GM11168 (cell line): Measurements from ENCODE around the gene TTC7B.

Experiments used
- in situ Hi-C: fragments of 300-500 bp; cut with MboI; formaldehyde crosslinking; loops from one replicate; pipeline ENCODE4 v1.12.0; 2022; ENCODE audit warnings: low sequenced_read_pairs; ENCODE audit not compliant: unreplicated experiment

The TTC7B gene

DNA sequence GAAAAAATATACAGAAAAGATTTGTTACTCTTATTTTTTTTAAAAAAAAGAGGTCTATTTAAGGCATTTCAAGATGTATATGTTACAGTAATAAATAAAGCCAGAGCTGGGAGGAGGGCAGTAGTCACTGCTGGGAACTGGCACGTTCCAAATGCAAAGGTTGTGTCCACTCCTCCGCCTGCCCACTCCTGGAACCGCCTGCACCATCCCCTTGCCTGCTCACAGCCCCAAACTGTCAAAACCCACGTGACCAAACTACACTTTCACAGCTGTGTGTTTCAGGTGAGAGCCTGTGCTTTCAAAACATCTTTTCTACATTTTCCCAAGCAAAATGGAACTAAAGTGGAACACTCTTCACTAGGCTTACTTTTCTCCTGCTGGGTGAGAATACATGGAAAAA lies 160.4 kb downstream of the TTC7B start:
- in situ Hi-C loops, result no loop called here

DNA sequence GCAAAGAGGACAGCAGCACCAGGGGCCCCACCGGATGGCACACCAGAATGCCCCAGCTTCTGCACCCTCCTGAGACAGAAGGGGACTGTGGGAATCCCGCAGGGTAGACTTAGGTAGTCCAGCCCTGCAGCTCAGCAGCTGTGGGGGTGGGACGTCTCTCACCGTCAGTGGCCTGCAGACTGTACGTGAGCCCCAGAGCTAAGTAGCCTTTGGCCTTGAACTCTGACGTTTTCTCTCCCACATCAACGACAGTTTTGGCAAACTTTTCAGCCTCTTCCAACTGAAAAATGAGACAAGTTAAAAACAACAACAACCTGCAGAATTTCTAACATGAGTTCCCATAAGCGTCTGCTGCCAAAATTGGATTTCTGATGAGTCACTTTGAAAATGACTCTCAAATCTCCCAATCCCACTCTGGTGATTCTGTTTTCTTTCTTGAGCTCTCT lies 161.4 kb downstream of the TTC7B start:
- in situ Hi-C loops, result no loop called here

DNA sequence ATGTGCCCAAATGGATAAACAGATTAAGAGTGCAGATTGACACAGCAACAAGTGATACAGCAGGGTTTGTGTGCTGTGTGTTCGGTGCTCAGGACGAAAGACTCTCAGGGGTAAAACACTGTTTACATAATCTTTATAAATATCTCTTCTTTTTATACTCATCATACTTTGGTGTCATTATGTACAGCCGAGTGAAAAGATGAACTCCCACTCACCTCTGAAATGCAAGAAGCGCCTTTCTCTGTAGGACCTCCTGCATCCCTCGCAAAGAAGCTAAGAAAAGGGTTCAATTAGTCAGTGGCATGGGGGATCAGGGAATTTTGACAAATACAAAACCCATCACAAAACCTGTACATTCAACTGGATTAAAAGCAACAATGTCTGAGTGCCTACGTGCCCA lies 163.6 kb downstream of the TTC7B start:
- in situ Hi-C loops, result no loop called here

DNA sequence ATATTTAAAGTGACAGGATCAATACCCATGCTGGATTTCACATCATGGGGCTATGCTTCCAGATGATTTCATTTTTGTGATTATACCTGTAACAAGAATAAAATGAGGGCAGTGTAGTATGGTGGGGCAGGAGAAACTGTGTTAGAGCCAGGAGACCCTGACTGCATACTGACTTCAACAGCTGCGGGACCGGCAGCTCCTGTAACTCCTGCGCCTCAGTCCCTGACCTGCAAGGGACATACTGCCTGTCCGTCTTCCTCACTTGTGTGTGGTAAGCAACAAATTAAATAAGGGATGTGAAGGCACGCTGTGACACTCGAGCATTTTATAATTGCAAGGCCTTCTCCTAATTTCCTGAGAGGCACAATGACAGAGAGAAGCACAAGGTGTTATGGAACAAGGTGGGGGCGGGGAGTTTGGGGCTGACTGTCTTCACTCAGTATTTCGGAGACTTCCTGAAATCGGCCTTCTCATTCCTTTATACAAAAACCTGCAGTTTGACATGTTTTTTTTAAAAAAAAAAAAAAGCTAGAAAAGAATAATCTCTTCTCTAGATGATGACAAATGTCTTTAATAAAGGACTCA lies 164.2 kb downstream of the TTC7B start:
- in situ Hi-C loops, result no loop called here

DNA sequence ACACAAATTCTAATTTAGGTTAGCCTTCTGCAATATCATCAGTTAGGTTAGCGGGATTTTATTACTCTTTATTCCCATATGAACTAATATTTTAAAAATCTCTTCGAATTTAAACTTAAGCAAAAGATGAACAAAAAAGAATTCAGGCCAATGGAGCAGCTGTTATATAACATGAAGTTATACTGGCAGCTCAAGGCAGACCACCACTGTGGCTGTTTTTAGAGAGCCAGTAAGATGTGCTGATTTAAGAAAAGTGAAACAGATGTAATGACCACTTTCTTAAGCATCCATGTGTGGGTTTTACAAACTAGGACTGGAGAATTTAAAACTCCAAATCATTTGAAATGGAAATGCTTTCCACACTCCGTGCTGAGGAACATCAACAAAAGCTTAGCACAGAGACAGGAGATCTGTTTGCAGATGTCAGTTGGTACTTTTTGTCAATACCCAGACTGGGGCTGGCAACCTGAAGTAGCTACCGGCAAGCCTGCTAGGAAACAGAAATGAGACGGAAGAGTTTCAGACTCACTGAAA lies 164.9 kb downstream of the TTC7B start:
- in situ Hi-C loops, result no loop called here

DNA sequence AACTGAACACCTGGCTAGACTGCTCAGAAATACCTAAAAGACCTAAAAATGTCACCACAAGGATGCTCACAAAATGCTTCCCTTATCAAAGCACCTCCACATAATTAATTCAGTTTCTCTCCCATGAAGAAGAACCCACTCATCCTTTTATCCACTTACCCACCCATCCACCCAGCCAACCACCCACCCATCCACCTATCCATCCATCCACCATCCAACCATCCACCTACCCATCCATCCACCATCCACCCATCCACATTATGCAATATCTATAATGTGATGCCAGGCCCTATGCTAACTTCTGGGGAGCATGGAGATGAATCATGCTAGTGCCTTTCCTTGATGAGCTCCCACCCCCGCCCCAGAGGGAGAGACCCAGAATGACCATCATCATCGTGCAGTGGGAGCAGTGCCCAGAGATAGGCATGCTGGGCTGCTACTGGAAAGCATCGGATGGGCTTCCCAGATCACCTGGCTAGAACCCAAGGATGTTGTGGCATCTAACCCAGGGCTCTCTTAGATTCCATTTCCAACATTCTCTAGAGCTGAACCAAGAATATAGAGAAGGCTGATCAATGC lies 166.6 kb downstream of the TTC7B start:
- in situ Hi-C loops, result no loop called here

DNA sequence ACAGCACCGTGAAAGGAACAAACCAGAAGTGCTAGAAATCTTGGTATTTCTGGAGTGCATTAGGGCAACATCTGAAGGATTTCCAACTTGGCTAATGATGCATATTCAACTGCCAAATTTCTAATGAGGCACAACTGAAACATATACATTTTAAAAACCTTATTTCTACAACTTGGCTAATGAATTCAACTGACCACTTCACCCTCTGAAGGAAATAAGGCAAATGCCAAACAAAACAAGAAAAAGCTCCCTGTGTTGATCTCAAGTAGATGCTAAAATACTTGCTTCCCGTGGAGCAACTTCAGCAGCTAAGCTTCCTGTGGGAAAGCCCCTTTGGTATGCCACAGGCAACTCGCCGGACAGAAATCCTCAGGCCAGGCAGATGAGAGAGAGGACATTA lies 167.1 kb downstream of the TTC7B start:
- in situ Hi-C loops, result no loop called here

DNA sequence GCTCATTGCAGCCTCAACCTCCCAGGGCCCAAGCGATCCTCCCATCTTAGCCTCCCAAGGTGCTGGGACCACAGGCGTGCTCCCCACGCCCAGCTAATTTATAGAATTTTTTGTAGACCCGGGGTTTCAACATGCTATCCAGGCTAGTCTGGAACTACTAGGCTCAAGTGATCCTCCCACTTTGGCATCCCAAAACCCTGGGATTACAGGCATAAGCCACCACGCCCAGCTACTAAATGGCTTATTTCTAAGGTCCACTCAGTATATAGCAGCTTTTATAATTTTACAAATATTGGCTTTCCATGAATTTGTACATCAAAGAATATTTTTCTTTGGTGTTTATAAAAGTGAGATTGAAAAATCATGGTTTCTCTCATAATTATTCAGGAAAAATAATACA lies 167.8 kb downstream of the TTC7B start:
- in situ Hi-C loops, result no loop called here

DNA sequence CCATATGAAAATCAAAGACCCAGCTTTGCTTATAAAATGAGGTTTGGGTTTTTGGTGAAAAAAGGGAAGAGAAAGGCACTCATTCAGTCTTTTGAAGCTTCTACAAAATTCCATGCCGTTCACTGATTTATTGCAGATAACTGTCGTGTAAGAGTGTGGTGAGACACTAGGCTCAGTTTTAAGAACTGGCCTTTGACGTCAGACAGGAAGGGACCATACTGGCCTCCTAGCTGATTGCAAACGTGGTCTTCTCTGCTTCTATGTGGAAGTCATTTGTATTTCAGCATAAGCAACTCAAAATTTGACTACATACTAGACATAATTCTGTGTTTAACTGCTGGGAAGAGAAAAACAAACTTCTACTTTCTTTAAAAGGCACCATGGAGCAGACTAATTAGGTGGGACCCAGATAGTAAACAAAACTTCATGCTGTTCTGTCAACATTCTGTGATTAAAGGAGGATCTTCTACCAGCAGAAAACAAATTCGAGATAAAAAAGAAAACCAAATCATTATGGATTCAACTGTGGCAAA lies 168.7 kb downstream of the TTC7B start:
- in situ Hi-C loops, result no loop called here

DNA sequence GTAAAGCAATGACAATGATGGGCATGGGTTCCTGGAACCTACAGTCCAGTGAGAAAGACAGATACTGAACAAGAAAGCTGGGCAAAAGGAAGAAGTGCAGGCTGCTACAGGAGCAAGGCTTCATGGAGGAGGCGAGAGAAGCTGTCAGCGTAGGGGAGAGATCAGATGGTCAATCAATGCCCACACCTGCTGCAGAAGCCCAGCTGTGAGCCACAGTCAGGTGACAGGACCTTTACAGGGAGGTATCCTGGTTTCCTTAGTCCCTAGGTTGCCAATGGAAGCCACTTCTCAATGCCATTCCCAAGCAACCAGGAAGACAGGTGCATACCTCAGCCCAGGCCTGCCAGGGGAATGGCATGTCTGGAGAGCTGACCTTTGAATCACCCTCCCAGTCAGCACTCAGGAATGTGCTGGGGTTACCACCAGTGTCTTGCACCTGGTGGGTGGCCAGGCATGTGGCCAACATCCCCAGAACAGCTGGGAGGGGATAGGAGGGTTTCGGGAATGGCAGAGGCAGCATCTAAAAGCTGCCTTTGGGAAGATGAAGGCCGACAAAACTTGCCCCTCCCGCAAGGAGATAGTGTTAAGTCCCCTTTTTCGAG lies 170.3 kb downstream of the TTC7B start:
- in situ Hi-C loops, result no loop called here

DNA sequence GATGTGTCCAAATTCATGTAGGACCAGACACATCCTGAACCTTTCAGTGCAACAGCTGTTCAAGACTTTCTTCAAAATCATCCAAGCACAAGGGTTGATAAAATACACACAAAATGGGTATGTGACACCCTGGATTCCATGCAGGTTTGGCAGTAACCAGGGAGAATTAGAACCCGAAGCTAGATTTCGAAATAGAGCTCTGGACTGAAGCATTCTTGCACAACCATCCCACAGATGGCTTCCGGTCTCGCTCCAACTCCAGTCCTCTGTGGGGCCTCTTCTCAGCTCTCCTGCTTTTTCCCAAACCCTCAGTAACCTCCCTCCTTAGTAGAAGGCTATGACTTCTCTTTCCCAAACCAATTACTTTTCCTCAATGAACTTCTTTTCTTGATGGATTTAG lies 171.3 kb downstream of the TTC7B start:
- in situ Hi-C loops, result no loop called here

DNA sequence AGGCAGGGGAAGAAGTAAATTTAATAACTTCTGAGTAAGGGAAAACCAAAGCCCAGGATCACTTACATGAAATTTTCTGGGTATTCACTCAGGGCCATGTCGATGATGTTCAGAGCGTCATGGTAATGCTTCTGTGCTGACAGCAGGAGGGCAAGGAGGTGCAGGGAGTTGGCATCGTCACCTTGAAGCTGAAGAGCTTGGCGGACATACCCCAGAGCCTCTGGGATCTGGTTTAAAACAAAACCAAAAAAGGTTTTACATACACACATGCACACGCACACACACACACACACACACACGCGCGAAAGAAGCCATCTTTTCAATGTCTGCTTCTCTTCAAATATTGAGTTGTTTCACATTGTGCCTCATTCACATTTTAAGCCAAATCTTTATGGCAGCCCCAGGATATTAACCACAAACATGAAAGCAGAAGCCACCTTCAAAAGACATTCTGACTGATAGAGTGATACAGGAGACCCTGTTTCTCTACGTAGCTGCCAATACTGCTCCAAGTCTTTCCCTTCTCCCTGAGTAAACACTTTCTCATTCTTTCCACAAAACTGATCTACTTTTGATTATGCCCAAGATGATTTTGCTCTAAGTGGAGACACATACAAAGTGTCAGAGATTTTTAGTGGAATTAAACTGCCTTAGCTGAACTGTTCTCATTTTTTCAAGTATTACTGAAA lies 172.1 kb downstream of the TTC7B start:
- in situ Hi-C loops, result no loop called here

DNA sequence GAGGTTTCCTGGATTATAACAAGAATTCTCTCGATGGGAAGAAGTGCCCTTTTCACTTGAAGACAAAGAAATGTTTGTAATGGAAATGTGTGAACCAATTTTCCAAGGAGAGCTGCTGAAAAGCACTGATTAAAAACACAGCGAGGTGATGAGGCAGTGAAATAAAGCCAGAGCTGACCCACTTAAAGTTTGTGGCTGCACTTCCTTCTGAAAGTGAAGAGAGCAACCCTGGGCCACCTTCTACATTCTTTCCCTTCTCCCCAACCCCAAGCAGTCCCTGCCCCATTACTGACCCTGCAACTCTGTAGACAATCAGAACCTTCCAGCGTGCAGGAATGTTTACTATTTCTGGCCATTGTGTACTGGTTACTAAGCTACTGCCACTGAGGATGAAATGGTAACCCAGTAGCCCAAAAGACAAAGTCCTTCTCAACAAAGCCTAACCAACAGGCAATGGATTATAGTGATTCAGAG lies 173.9 kb downstream of the TTC7B start:
- in situ Hi-C loops, result no loop called here

DNA sequence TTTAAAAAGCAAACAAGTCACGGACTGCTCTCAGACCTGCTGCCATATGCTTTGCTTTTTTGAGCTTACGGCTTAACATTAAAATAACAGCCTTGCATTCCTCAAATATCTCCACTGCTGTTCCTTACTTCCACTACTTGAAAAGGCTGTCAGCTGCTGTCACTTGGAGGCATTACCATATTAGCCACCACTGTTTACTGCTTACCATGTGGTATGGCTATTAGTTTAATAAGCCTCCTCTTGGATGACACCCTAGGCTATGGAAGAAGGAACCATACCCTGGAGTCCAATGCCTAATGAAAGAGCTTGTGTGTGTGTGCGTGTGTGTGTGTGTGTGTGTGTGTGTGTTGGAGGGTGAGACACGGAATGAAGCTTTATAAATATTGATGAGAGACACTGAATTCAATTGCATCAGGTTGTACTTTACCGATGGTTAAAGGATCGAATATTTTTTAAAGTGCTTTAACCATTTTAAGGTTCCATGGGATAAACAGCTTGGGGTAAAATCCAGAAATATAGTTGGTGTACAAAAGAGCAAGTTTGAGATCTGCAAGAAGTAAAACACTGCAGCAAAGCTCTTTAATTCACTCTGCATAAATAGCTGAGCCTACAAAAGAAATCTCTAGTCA lies 174.5 kb downstream of the TTC7B start:
- in situ Hi-C loops, result no loop called here

DNA sequence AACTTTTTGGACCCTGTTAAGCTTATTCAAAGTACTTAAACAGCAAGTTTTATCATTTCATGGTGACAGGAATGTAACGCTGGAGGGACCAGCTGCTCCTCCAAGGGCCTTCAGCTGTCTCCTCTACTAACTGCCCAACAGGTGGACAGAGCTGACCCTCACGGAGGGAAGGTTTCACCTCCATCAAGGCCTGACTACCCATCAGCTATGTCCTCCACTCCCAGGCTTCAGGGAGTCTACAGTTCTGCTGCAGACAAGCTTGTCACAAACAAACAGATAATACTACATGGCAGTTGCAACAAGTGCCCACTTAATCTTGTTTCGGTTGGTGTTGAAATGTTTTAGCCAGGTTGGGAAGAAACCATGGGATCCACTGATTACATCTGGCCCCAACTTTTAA lies 175.1 kb downstream of the TTC7B start:
- in situ Hi-C loops, result no loop called here

DNA sequence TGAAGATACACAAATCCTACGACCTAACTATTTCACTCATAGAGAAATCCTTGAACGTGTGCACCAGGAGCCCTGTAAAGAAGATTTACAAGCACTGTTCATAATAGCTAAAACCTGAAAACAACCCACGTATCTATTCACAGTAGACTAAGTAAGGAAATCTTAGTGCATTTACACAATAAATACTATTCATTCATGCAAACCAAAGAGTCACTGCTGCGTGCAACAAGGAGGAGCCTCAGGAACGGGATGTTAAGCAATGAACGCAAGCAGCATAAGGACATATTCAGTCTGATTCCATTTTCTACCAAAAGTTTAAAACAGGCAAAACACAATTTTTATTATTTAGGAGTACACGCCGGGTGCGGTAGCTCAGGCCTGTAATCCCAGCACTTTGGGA lies 176.6 kb downstream of the TTC7B start:
- in situ Hi-C loops, result no loop called here

DNA sequence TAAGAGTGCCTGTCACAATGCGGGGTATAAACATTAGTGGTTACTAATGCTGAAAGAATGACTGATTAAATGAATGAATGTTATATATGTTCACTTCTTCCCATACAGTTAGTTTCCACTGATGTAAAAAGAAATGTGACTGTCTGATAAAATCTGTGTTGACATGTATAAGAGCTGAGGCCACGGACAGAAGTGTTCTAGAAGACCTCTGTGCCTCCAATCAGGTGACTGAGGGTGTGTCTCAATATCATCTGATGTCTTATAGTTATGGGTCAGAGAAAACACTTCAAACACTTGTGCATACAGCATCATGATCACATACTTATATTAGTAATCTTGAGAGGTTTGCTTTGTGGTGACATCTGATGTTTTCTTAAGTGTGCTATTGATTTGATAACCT lies 183.4 kb downstream of the TTC7B start:
- in situ Hi-C loops, result no loop called here

DNA sequence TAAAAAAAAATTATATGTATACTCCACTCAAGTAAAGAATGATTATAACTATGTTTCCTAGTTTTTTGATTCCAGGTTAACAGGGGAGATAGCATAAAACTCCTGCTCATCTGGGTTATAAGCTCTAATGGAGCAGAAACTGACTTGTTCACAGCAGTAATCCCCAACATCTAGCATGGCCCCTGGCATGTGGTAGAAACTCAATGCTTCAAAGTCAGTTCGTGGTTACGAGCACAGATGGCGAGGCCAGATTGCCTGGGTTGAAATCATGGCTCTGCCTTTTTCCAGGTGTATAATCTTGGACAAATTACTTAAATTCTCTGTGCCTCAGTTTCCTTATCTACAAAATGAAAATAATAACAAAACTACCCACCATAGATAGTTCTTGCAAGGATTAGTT lies 183.8 kb downstream of the TTC7B start:
- in situ Hi-C loops, result no loop called here

DNA sequence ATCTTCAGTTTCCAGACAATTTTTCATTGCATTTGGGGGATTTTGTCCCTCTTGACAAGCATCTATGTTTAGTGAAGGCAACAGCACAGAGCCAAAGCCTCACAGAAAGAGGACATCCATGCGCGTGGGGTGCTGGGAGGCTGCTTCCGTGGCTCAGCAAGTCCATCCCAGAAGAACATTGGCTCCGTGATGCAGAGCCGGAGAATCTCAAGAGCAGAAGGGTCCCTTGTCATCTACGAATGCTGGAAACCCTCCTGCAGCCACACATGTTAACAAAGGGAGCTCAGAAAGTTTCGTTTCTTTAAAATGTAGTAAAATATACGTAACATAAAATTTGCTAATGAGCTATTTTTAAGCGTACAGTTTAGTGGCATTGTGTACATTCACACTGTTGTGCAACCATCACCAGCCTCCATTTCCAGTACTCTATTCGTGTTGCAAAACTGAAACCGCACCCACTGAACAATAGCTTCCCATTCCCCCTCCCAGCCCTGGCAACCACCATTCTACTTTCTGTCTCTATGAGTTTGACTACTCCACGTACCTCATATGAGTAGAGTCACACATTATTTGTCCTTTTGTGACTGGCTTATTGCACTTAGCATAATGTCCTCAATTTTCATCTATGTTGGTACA lies 185.9 kb downstream of the TTC7B start:
- in situ Hi-C loops, result no loop called here

DNA sequence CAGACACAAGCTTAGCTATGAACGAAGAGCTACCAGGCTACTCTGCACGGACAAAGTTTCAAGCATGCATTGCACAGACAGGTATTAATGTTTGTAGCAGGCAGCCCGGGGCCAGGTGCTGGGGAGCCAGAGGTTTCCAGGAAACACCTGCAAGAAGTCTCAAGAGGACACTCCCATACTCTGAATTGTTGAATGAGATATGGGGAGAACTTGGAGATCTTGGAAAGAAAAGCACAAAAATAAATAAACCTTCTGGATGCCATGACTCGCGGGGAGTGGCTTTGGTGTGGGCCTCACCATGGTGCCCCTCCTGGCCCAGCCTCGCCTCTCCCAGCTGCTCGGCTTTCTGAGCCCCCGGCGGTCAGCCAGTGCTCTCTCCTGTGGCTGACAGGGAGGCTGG lies 186.8 kb downstream of the TTC7B start:
- in situ Hi-C loops, result no loop called here
